Choroid plexus epithelial cell (primary cell): Measurements from ENCODE around the gene GALNT8.

Experiments
- DNase-seq: peaks from one replicate; pipeline ENCODE4 v3.0.0-alpha.2; 2010; ENCODE audit warnings: low read depth
- H3K4me3 ChIP-seq: 2 replicates; pipeline ENCODE4 v1.5.1; 2011; ENCODE audit warnings: low read depth, mild to moderate bottlenecking, control low read depth, low read length, moderate library complexity
- CTCF ChIP-seq: conservative IDR thresholded peaks from 2 replicates; pipeline ENCODE4 v1.5.1; 2011; ENCODE audit warnings: low read depth, mild to moderate bottlenecking, control low read depth, inconsistent platforms, low read length, moderate library complexity

GALNT8 gene, protein sequence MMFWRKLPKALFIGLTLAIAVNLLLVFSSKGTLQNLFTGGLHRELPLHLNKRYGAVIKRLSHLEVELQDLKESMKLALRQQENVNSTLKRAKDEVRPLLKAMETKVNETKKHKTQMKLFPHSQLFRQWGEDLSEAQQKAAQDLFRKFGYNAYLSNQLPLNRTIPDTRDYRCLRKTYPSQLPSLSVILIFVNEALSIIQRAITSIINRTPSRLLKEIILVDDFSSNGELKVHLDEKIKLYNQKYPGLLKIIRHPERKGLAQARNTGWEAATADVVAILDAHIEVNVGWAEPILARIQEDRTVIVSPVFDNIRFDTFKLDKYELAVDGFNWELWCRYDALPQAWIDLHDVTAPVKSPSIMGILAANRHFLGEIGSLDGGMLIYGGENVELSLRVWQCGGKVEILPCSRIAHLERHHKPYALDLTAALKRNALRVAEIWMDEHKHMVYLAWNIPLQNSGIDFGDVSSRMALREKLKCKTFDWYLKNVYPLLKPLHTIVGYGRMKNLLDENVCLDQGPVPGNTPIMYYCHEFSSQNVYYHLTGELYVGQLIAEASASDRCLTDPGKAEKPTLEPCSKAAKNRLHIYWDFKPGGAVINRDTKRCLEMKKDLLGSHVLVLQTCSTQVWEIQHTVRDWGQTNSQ

GRCh38 chr12:4719821-4720636 lies at the start of gene GALNT8:
Gene GALNT8, plus strand, starts transcription at chr12:4720400. Its CDS starts 278 bp downstream, at chr12:4720678.
- no peak for TF ChIP-seq CTCF
- no peak within 1 kb of the TSS for H3K4me3 ChIP-seq
- DNase-seq, result no peak

- DNase-seq, result no peak
- TF ChIP-seq CTCF, result no peak
- no peak overlapping the region for H3K4me3 ChIP-seq
Observed at GRCh38 chr12:4679711-4680110, 40.5 kb upstream of the GALNT8 start.

- DNase-seq, result no peak
- no peak overlapping the region for H3K4me3 ChIP-seq
- TF ChIP-seq CTCF, result no peak
Observed at GRCh38 chr12:4681732-4682131, 38.5 kb upstream of the GALNT8 start.

- no peak for TF ChIP-seq CTCF
- no peak overlapping the region for H3K4me3 ChIP-seq
- DNase-seq, result no peak
Observed at GRCh38 chr12:4685317-4685716, 34.9 kb upstream of the GALNT8 start.

GRCh38 chr12:4690760-4691159 lies 29.4 kb upstream of the GALNT8 start:
- no peak for DNase-seq
- TF ChIP-seq CTCF, result no peak
- no peak overlapping the region for H3K4me3 ChIP-seq

- DNase-seq, result peak; percentile 34
- TF ChIP-seq CTCF, result no peak
- H3K4me3 ChIP-seq, result no peak overlapping the region
Observed at GRCh38 chr12:4700621-4701026, 19.6 kb upstream of the GALNT8 start.
